Gastroesophageal sphincter (tissue), 3 donors: ENCODE measurements around the gene GMDS.

Source experiments
- CTCF ChIP-seq, 4 experiments: fragments of 200-600 bp in 2 of 4; fragments of 450-650 bp in 2 of 4; sonication (generic) in 1 of 4; IDR thresholded peaks; one replicate each; pipeline ENCODE4 v1.5.1; 2017 to 2019; ENCODE audit warnings: antibody characterized with exemption in 4 of 4, mild to moderate bottlenecking in 2 of 4, moderate library complexity in 2 of 4
- EP300 ChIP-seq: sonication (generic); formaldehyde crosslinking; IDR thresholded peaks from one replicate; pipeline ENCODE4 v1.6.1; 2017; ENCODE audit warnings: antibody characterized with exemption, mild to moderate bottlenecking
- POLR2A ChIP-seq, 2 donors: fragments of 450-650 bp; IDR thresholded peaks; one replicate each; pipeline ENCODE4 v1.6.1; 2017; ENCODE audit warnings: antibody characterized with exemption in 2 of 2, mild to moderate bottlenecking in 2 of 2, moderate library complexity in 1 of 2
- POLR2AphosphoS5 ChIP-seq: sonication (generic); formaldehyde crosslinking; IDR thresholded peaks from one replicate; pipeline ENCODE4 v1.6.1; 2017; ENCODE audit warnings: antibody characterized with exemption

DNA sequence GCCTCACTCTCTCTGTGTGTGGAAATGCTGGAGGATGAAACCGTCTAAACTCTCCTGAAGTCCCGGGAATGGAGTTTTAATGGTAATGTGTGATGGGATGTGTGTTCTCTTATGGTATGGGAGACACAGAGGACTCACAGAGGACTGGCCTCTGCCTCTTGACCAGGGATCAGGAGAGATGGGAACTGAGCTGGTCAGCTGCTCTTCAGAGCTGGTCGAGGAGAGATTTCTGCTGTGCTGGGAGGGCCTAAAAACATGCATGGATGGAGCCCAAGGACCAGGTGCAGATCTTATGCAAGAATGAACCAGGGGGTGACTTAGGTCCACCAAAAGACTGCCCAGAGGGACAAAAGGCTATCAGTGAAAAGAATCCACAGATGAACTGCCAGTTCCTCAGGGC, 27.3 kb upstream of the GMDS start:
- TF ChIP-seq CTCF (IDR thresholded peaks at IDR 0.05) (no peak), EP300 (no peak), POLR2AphosphoS5 (no peak), POLR2A (IDR thresholded peaks at IDR 0.05) (no peak)
